Measurements from ENCODE around the gene MTCL1. TPM values are rescaled to one million over a fixed set of nuclear protein-coding genes. Genes with fewer than 3 reads are reported as not detected.

MTCL1 gene
- total RNA-seq, 2 donors from 2014 or later, result 5.4 to 7.2 TPM

GRCh38 chr18:8848541-8848940 is 143.2 kb downstream of the MTCL1 start:
- no peaks in the 10 kb centered on the region for H3K9me3 ChIP-seq
- no peak for TF ChIP-seq CTCF (IDR thresholded peaks at IDR 0.05)
- no peak overlapping the region for H3K27ac ChIP-seq
- peaks cover 0 to 23% of the 10 kb centered on the region in 2 donors for H3K4me1 ChIP-seq
- DNase-seq (ENCODE audit: low spot score), result no peak
- H3K27me3 ChIP-seq, result no peaks in the 10 kb centered on the region
- H3K4me3 ChIP-seq, result no peak overlapping the region
- no peaks in the 10 kb centered on the region for H3K36me3 ChIP-seq

DNA sequence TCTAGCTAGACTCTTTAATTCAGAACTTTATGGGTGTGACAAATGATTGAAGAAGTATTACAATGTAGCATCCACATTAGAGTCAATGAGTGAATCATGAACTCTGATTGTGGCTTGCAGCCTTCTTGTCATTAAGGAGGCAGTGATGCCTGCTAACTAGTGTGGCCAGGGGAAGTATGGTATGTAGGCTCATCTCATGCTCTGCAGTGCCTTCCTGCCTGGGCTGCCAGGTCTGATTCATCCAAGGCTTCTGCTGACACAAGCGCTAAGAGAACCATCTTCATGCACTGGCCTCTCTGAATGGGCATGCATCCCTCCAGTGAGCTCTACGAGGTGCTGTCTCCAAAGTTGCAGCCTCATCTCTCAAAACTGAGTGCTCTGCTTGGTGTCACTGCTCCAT is 144.3 kb downstream of the MTCL1 start:
- Histone ChIP-seq H3K4me1 (peaks cover 0 to 19% of the 10 kb centered on the region in 2 donors), H3K27ac (no peak overlapping the region), H3K9me3 (no peaks in the 10 kb centered on the region), H3K36me3 (no peaks in the 10 kb centered on the region), H3K4me3 (no peak overlapping the region), H3K27me3 (no peaks in the 10 kb centered on the region)
- no peak for DNase-seq (ENCODE audit: low spot score)
- TF ChIP-seq CTCF (IDR thresholded peaks at IDR 0.05), result no peak

- Histone ChIP-seq H3K4me1 (peaks cover 0 to 16% of the 10 kb centered on the region in 2 donors), H3K27me3 (no peaks in the 10 kb centered on the region), H3K9me3 (no peaks in the 10 kb centered on the region), H3K4me3 (no peak overlapping the region), H3K36me3 (no peaks in the 10 kb centered on the region), H3K27ac (no peak overlapping the region)
- no peak for DNase-seq (ENCODE audit: low spot score)
- no peak for TF ChIP-seq CTCF (IDR thresholded peaks at IDR 0.05)
These were observed 146.3 kb downstream of the MTCL1 start for GRCh38 chr18:8851659-8852058.

DNA sequence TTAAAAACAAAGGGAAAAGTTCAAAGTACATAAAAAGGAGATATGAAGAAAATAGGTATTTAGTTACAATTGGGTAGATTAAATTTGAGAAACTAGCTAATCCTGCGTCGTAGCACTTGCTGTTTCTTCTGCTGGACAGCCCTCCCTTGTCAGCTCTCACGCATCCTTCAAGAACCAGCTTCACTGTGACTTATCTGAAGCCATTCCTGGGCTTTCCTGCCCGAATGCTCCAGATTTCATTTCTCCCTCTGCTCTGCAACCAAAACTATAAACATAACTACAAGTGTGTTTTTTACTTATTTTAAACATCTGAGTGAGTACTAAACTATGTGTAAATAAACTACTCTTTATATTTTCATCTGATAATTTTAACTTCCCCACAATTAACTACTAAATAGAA is 149.2 kb downstream of the MTCL1 start:
- Histone ChIP-seq H3K4me1 (no peaks in the 10 kb centered on the region), H3K27me3 (no peaks in the 10 kb centered on the region), H3K9me3 (no peaks in the 10 kb centered on the region), H3K27ac (no peak overlapping the region), H3K4me3 (no peak overlapping the region), H3K36me3 (no peaks in the 10 kb centered on the region)
- DNase-seq (ENCODE audit: low spot score), result no peak
- TF ChIP-seq CTCF (IDR thresholded peaks at IDR 0.05), result no peak

- Histone ChIP-seq H3K4me3 (no peak overlapping the region), H3K27me3 (no peaks in the 10 kb centered on the region), H3K4me1 (no peaks in the 10 kb centered on the region), H3K27ac (no peak overlapping the region), H3K36me3 (no peaks in the 10 kb centered on the region), H3K9me3 (no peaks in the 10 kb centered on the region)
- DNase-seq (ENCODE audit: low spot score), result no peak
- TF ChIP-seq CTCF (IDR thresholded peaks at IDR 0.05), result no peak
These were observed 149.6 kb downstream of the MTCL1 start for GRCh38 chr18:8854962-8855361.

GRCh38 chr18:8856212-8856611 is 150.9 kb downstream of the MTCL1 start:
- TF ChIP-seq CTCF (IDR thresholded peaks at IDR 0.05), result no peak
- Histone ChIP-seq H3K36me3 (no peaks in the 10 kb centered on the region), H3K4me1 (no peaks in the 10 kb centered on the region), H3K9me3 (no peaks in the 10 kb centered on the region), H3K27me3 (no peaks in the 10 kb centered on the region), H3K27ac (no peak overlapping the region), H3K4me3 (no peak overlapping the region)
- no peak for DNase-seq (ENCODE audit: low spot score)
